Uterus (tissue), 4 donors: Measurements from ENCODE around the gene RRAGD. TPM values are rescaled to one million over a fixed set of nuclear protein-coding genes. Genes with fewer than 3 reads are reported as not detected.

Experiments used
- DNase-seq, 2 donors: peaks; one replicate each; pipeline ENCODE4 v3.0.0-alpha.2; 2019 to 2020
- H3K27ac ChIP-seq, 2 donors: fragments of 200-600 bp; sonication (generic); 1 replicate in 1 of 2; 2 replicates in 1 of 2; pipeline ENCODE4 v1.5.1; 2016 to 2018
- H3K27me3 ChIP-seq, 2 donors: fragments of 200-600 bp; sonication (generic); one replicate each; pipeline ENCODE4 v1.5.1; 2018 to 2019; ENCODE audit warnings: control low read depth in 1 of 2
- H3K36me3 ChIP-seq, 2 donors: fragments of 200-600 bp; sonication (generic); one replicate each; pipeline ENCODE4 v1.5.1; 2019; ENCODE audit warnings: control low read depth in 1 of 2
- H3K4me1 ChIP-seq, 2 donors: fragments of 200-600 bp; sonication (generic); one replicate each; pipeline ENCODE4 v1.5.1; 2018 to 2019; ENCODE audit warnings: control low read depth in 1 of 2
- H3K4me3 ChIP-seq, 2 donors: fragments of 200-600 bp; sonication (generic); 1 replicate in 1 of 2; 2 replicates in 1 of 2; pipeline ENCODE4 v1.5.1; 2018 to 2019; ENCODE audit warnings: mild to moderate bottlenecking in 1 of 2
- H3K9me3 ChIP-seq, 2 donors: fragments of 200-600 bp; sonication (generic); one replicate each; pipeline ENCODE4 v1.5.1; 2019; ENCODE audit warnings: control low read depth in 1 of 2
- CTCF ChIP-seq, 4 experiments: fragments of 200-600 bp in 2 of 4; fragments of 450-650 bp in 2 of 4; sonication (generic) in 2 of 4; IDR thresholded peaks; one replicate each; pipeline ENCODE4 v1.5.1; 2016 to 2019; ENCODE audit warnings: antibody characterized with exemption in 4 of 4, mild to moderate bottlenecking in 2 of 4, moderate library complexity in 1 of 4
- POLR2A ChIP-seq, 2 donors: fragments of 450-650 bp; IDR thresholded peaks; one replicate each; pipeline ENCODE4 v1.6.1; 2016; ENCODE audit warnings: antibody characterized with exemption in 2 of 2, mild to moderate bottlenecking in 1 of 2, moderate library complexity in 1 of 2
- intact Hi-C: fragments of 100-400 bp; cut with DNase I; formaldehyde crosslinking; loops from one replicate; pipeline ENCODE4 v1.15.1; 2023; ENCODE audit warnings: low total_unique reads
- total RNA-seq, 4 donors: library from RNA; depleted of rRNA in 3 of 4; stranded (reverse); fragments of >200 nt in 3 of 4; gene quantifications; one replicate each; pipeline versions ENCODE4 v1.1.0 to v1.2.4, GENCODE V29; 2014 to 2023
- donor health status: DM: yes; HTN: yes; CAD: no.

The RRAGD gene
- total RNA-seq, 4 donors from 2014 or later = 0.26 to 6.5 (median 3.6) TPM

GRCh38 chr6:89353118-89353556, 58.9 kb downstream of the RRAGD start:
- Histone ChIP-seq H3K27me3 (no peaks in the 10 kb centered on the region), H3K36me3 (no peaks in the 10 kb centered on the region), H3K27ac (peak overlapping the region; percentile 95 to 99), H3K4me3 (peak overlapping the region; percentile 48 to 77), H3K4me1 (peaks cover 0 to 5% of the 10 kb centered on the region in 2 donors), H3K9me3 (no peaks in the 10 kb centered on the region)
- intact Hi-C loops = loop anchor here (5.0 to 10.0 kb wide), 2 partner anchors 271 to 388 kb away; partner anchors contain the start of genes PNRC1 and RNGTT
- DNase-seq = no peak
- TF ChIP-seq CTCF (IDR thresholded peaks at IDR 0.05) (no peak), POLR2A (IDR thresholded peaks at IDR 0.05) (no peak)

GRCh38 chr6:89352278-89353117, 59.6 kb downstream of the RRAGD start, which contains the start of gene UBE2J1:
TSS of gene UBE2J1 (minus strand) at chr6:89352722. CDS start at chr6:89352569, 153 bp downstream.
- no peaks in the 10 kb centered on the region for H3K36me3 ChIP-seq
- intact Hi-C loops = loop anchor here (5.0 to 10.0 kb wide), 2 partner anchors 270 to 388 kb away; partner anchors contain the start of genes PNRC1 and RNGTT
- H3K27ac ChIP-seq = peak within 1 kb of the TSS; percentile 95 to 99
- no peak for TF ChIP-seq CTCF (IDR thresholded peaks at IDR 0.05)
- peak; percentile 76 to 96 for TF ChIP-seq POLR2A (IDR thresholded peaks at IDR 0.05)
- H3K4me3 ChIP-seq = peak within 1 kb of the TSS; percentile 48 to 77
- peak; percentile 92 for DNase-seq
- H3K27me3 ChIP-seq = no peaks in the 10 kb centered on the region
- no peaks in the 10 kb centered on the region for H3K9me3 ChIP-seq
- H3K4me1 ChIP-seq = peaks cover 0 to 5% of the 10 kb centered on the region in 2 donors

- intact Hi-C loops = loop anchor here (5.0 to 10.0 kb wide), 2 partner anchors 269 to 387 kb away; partner anchors contain the start of genes PNRC1 and RNGTT
- H3K4me1 ChIP-seq = peaks cover 0 to 5% of the 10 kb centered on the region in 2 donors
- no peaks in the 10 kb centered on the region for H3K36me3 ChIP-seq
- no peaks in the 10 kb centered on the region for H3K9me3 ChIP-seq
- H3K27me3 ChIP-seq = no peaks in the 10 kb centered on the region
- peak overlapping the region; percentile 95 to 99 for H3K27ac ChIP-seq
- H3K4me3 ChIP-seq = peak overlapping the region; percentile 48 to 77
- no peak for DNase-seq
- TF ChIP-seq POLR2A (IDR thresholded peaks at IDR 0.05) (no peak), CTCF (IDR thresholded peaks at IDR 0.05) (no peak)
Observed at GRCh38 chr6:89351671-89352277, 60.3 kb downstream of the RRAGD start.

- H3K4me1 ChIP-seq = peaks cover 0 to 5% of the 10 kb centered on the region in 2 donors
- intact Hi-C loops = loop anchor here (5.0 to 10.0 kb wide), 2 partner anchors 268 to 386 kb away; partner anchors contain the start of genes PNRC1 and RNGTT
- peak overlapping the region; percentile 95 to 99 for H3K27ac ChIP-seq
- no peaks in the 10 kb centered on the region for H3K9me3 ChIP-seq
- peak overlapping the region in 1 of 2 donors; percentile 77 for H3K4me3 ChIP-seq
- H3K36me3 ChIP-seq = no peaks in the 10 kb centered on the region
- TF ChIP-seq CTCF (IDR thresholded peaks at IDR 0.05) (no peak), POLR2A (IDR thresholded peaks at IDR 0.05) (no peak)
- DNase-seq = no peak
- no peaks in the 10 kb centered on the region for H3K27me3 ChIP-seq
Observed at GRCh38 chr6:89350281-89350966, 61.6 kb downstream of the RRAGD start.
